ENCODE results near the gene SPATS2L. TPM values are rescaled to one million over a fixed set of nuclear protein-coding genes. Genes with fewer than 3 reads are reported as not detected.

Gene SPATS2L
- polyA plus RNA-seq (2011; rRNA removed) (243 TPM in 2 replicates), polyA minus RNA-seq (2011; rRNA and poly(A)+ RNA removed) (71.9 and 119 TPM in 2 replicates)

- Histone ChIP-seq H3K36me3 (ENCODE audit: control insufficient read depth, insufficient read depth, low read length) (no peaks in the 10 kb centered on the region), H3K27me3 (ENCODE audit: control insufficient read depth, insufficient read depth, low read length) (no peaks in the 10 kb centered on the region), H3K4me3 (ENCODE audit: low read depth, low read length) (peak within 1 kb of the TSS; percentile 75)
- ChIA-PET CTCF (interaction anchor here (0.5 to 2.8 kb wide), 17 partner anchors 9 to 333 kb away, joined by 3 to 15 read pairs (median 3); no protein-coding TSS in a partner anchor), POLR2A (interaction anchor here (0.6 kb wide), 1 partner anchor 119 kb away, joined by 7 read pairs; no protein-coding TSS in a partner anchor)
- TF ChIP-seq, protein P1, sequence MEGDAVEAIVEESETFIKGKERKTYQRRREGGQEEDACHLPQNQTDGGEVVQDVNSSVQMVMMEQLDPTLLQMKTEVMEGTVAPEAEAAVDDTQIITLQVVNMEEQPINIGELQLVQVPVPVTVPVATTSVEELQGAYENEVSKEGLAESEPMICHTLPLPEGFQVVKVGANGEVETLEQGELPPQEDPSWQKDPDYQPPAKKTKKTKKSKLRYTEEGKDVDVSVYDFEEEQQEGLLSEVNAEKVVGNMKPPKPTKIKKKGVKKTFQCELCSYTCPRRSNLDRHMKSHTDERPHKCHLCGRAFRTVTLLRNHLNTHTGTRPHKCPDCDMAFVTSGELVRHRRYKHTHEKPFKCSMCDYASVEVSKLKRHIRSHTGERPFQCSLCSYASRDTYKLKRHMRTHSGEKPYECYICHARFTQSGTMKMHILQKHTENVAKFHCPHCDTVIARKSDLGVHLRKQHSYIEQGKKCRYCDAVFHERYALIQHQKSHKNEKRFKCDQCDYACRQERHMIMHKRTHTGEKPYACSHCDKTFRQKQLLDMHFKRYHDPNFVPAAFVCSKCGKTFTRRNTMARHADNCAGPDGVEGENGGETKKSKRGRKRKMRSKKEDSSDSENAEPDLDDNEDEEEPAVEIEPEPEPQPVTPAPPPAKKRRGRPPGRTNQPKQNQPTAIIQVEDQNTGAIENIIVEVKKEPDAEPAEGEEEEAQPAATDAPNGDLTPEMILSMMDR (IDR thresholded peaks at IDR 0.05; ENCODE audit: insufficient read depth, low read depth, low read length) = no peak
- DNase-seq (ENCODE audit: low read depth) = peak; percentile 49
These were observed at the start of gene SPATS2L for GRCh38 chr2:200306196-200306930. Gene SPATS2L (plus strand): TSS chr2:200306693. CDS start chr2:200389245, 82,552 bp downstream.

DNA sequence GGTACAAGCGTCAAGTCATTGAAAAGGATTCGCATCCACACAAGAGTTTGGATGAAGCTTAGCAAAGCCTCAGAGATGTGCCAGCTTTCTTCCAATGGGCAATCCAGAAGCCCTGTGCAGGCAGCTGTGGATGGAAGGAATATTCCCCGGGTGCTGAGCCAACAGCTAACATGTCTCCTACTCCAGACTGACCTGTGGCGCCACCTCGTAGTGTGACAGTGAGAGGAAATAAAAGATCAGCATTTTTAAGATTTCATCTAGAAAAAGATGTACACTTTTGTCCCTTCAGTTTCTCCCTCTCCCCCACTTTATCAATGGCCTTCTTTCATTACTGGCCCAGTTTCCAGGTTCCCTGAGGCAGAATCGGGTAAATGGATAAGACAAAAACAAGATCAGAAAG lies 48.9 kb upstream of the SPATS2L start:
- Histone ChIP-seq H3K4me3 (ENCODE audit: low read depth, low read length) (no peak overlapping the region), H3K36me3 (ENCODE audit: control insufficient read depth, insufficient read depth, low read length) (no peaks in the 10 kb centered on the region), H3K27me3 (ENCODE audit: control insufficient read depth, insufficient read depth, low read length) (no peaks in the 10 kb centered on the region)
- ChIA-PET CTCF (no interaction called here), POLR2A (no interaction called here)
- DNase-seq (ENCODE audit: low read depth) = no peak
- TF ChIP-seq, protein P1 (IDR thresholded peaks at IDR 0.05; ENCODE audit: insufficient read depth, low read depth, low read length) = no peak

DNA sequence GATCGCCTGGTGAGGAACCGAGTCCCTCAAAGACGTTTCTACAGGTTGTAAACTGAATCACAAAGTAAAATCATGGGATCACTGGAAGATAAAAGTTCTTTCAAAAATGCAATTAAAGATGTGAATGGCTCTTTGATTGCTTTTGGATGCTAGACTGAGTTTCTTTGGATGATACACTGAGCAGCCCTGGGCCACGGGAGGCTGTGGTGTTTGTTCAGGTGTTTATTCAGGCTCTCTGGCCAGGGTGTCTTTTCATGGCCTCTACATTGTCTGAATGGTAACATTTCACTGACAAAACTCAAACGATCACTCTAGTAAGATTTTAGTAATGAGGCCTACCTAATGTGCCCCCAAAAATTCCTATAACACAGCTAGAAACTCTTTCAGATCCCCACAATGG lies 48.4 kb upstream of the SPATS2L start:
- ChIA-PET POLR2A (no interaction called here), CTCF (no interaction called here)
- TF ChIP-seq, protein P1 (IDR thresholded peaks at IDR 0.05; ENCODE audit: insufficient read depth, low read depth, low read length) = no peak
- no peaks in the 10 kb centered on the region for H3K27me3 ChIP-seq (ENCODE audit: control insufficient read depth, insufficient read depth, low read length)
- no peak overlapping the region for H3K4me3 ChIP-seq (ENCODE audit: low read depth, low read length)
- H3K36me3 ChIP-seq (ENCODE audit: control insufficient read depth, insufficient read depth, low read length) = no peaks in the 10 kb centered on the region
- DNase-seq (ENCODE audit: low read depth) = no peak

- no peaks in the 10 kb centered on the region for H3K36me3 ChIP-seq (ENCODE audit: control insufficient read depth, insufficient read depth, low read length)
- H3K4me3 ChIP-seq (ENCODE audit: low read depth, low read length) = no peak overlapping the region
- no peaks in the 10 kb centered on the region for H3K27me3 ChIP-seq (ENCODE audit: control insufficient read depth, insufficient read depth, low read length)
- POLR2A ChIA-PET = no interaction called here
- TF ChIP-seq, protein P1 (IDR thresholded peaks at IDR 0.05; ENCODE audit: insufficient read depth, low read depth, low read length) = no peak
- CTCF ChIA-PET = interaction anchor here (0.6 to 1.3 kb wide), 2 partner anchors 15 to 252 kb away, joined by 3 read pairs; no protein-coding TSS in a partner anchor
- DNase-seq (ENCODE audit: low read depth) = no peak
These were observed 47.5 kb upstream of the SPATS2L start for GRCh38 chr2:200258881-200259576.

- Histone ChIP-seq H3K4me3 (ENCODE audit: low read depth, low read length) (no peak overlapping the region), H3K36me3 (ENCODE audit: control insufficient read depth, insufficient read depth, low read length) (no peaks in the 10 kb centered on the region), H3K27me3 (ENCODE audit: control insufficient read depth, insufficient read depth, low read length) (no peaks in the 10 kb centered on the region)
- ChIA-PET POLR2A (no interaction called here), CTCF (interaction anchor here (0.6 to 1.3 kb wide), 2 partner anchors 14 to 253 kb away, joined by 3 read pairs; no protein-coding TSS in a partner anchor)
- TF ChIP-seq, protein P1 (IDR thresholded peaks at IDR 0.05; ENCODE audit: insufficient read depth, low read depth, low read length) = no peak
- no peak for DNase-seq (ENCODE audit: low read depth)
These were observed 46.9 kb upstream of the SPATS2L start for GRCh38 chr2:200259577-200259957.
